PFSK-1 (cell line): ENCODE data around the gene MOBP.

ENCODE experiments used
- POLR2AphosphoS5 ChIP-seq: IDR thresholded peaks from 2 replicates; pipeline ENCODE4 v1.6.1; 2012; ENCODE audit warnings: low read depth, mild to moderate bottlenecking, control low read depth, low read length, moderate library complexity
- TAF1 ChIP-seq: IDR thresholded peaks from 2 replicates; pipeline ENCODE4 v1.6.1; 2012; ENCODE audit warnings: low read length, control low read depth, borderline replicate concordance; ENCODE audit not compliant: insufficient read depth
- TF ChIP-seq, protein P1 (sequence below), 2 experiments: IDR thresholded peaks; 2 replicates each; pipeline versions ENCODE4 v1.6.1 to v1.8.0; 2011 to 2012; ENCODE audit warnings: low read depth in 2 of 2, low read length in 2 of 2, control low read depth in 1 of 2, inconsistent platforms in 1 of 2, mild to moderate bottlenecking in 1 of 2, moderate library complexity in 1 of 2; ENCODE audit not compliant: insufficient read depth in 1 of 2

GRCh38 chr3:39463269-39463668 is 4.2 kb upstream of the MOBP start:
- TF ChIP-seq TAF1: no peak
- TF ChIP-seq POLR2AphosphoS5: no peak
- TF ChIP-seq, protein P1, sequence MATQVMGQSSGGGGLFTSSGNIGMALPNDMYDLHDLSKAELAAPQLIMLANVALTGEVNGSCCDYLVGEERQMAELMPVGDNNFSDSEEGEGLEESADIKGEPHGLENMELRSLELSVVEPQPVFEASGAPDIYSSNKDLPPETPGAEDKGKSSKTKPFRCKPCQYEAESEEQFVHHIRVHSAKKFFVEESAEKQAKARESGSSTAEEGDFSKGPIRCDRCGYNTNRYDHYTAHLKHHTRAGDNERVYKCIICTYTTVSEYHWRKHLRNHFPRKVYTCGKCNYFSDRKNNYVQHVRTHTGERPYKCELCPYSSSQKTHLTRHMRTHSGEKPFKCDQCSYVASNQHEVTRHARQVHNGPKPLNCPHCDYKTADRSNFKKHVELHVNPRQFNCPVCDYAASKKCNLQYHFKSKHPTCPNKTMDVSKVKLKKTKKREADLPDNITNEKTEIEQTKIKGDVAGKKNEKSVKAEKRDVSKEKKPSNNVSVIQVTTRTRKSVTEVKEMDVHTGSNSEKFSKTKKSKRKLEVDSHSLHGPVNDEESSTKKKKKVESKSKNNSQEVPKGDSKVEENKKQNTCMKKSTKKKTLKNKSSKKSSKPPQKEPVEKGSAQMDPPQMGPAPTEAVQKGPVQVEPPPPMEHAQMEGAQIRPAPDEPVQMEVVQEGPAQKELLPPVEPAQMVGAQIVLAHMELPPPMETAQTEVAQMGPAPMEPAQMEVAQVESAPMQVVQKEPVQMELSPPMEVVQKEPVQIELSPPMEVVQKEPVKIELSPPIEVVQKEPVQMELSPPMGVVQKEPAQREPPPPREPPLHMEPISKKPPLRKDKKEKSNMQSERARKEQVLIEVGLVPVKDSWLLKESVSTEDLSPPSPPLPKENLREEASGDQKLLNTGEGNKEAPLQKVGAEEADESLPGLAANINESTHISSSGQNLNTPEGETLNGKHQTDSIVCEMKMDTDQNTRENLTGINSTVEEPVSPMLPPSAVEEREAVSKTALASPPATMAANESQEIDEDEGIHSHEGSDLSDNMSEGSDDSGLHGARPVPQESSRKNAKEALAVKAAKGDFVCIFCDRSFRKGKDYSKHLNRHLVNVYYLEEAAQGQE (IDR thresholded peaks at IDR 0.05; ENCODE audit: insufficient read depth in 1 of 2, low read depth in 2 of 2, low read length in 2 of 2): no peak
